SK-N-DZ (cell line): ENCODE measurements around the gene PDE4C. TPM values are rescaled to one million over a fixed set of nuclear protein-coding genes. Genes with fewer than 3 reads are reported as not detected.
A peak's percentile ranks its signal among the peaks of the same experiment; 100 is the strongest.

Experiments used
- DNase-seq: peaks from one replicate; pipeline ENCODE4 v3.0.0-alpha.2; 2015; ENCODE audit warnings: low spot score
- polyA plus RNA-seq, 2 experiments: library from polyadenylated mRNA; depleted of rRNA; stranded (reverse); fragments of >200 nt; gene quantifications; 2 replicates each; pipeline ENCODE4 v1.2.3, GENCODE V29; 2014

Gene PDE4C
- polyA plus RNA-seq (2014; cell fraction: cytosol; rRNA removed): 9.0 and 9.9 TPM in 2 replicates
- 49.1 and 53.2 TPM in 2 replicates for polyA plus RNA-seq (2014; cell fraction: nucleus; rRNA removed)

- peak; percentile 52 for DNase-seq
These were observed at the start of gene PDE4C for GRCh38 chr19:18225702-18226468. Gene PDE4C, minus strand, starts transcription at chr19:18226438. Its CDS starts 23 bp downstream, at chr19:18226415.

GRCh38 chr19:18274781-18275356 lies 48.6 kb upstream of the PDE4C start:
- DNase-seq: no peak

GRCh38 chr19:18274219-18274780 lies 48.1 kb upstream of the PDE4C start, which contains the start of gene IQCN:
Gene IQCN, minus strand, starts transcription at chr19:18274452. Its CDS starts 4,974 bp downstream, at chr19:18269478.
- no peak for DNase-seq

- DNase-seq: no peak
These were observed 47.5 kb upstream of the PDE4C start for GRCh38 chr19:18273561-18274218.

GRCh38 chr19:18271433-18271841 lies 45.2 kb upstream of the PDE4C start:
- no peak for DNase-seq

GRCh38 chr19:18270326-18270725 lies 44.1 kb upstream of the PDE4C start:
- DNase-seq: no peak

- DNase-seq: no peak
These were observed 43.0 kb upstream of the PDE4C start for GRCh38 chr19:18269070-18269723.

GRCh38 chr19:18266771-18267686 lies 40.8 kb upstream of the PDE4C start:
- DNase-seq: no peak

- DNase-seq: no peak
These were observed 39.3 kb upstream of the PDE4C start for GRCh38 chr19:18265582-18265981.

- DNase-seq: no peak
These were observed 38.8 kb upstream of the PDE4C start for GRCh38 chr19:18264971-18265540.

GRCh38 chr19:18264137-18264854 lies 38.1 kb upstream of the PDE4C start:
- no peak for DNase-seq

- no peak for DNase-seq
These were observed 37.3 kb upstream of the PDE4C start for GRCh38 chr19:18263324-18264136.

- no peak for DNase-seq
These were observed 36.7 kb upstream of the PDE4C start for GRCh38 chr19:18262917-18263316.

- DNase-seq: no peak
These were observed 35.9 kb upstream of the PDE4C start for GRCh38 chr19:18262144-18262543.

GRCh38 chr19:18261474-18261873 lies 35.2 kb upstream of the PDE4C start:
- no peak for DNase-seq

GRCh38 chr19:18259893-18260292 lies 33.7 kb upstream of the PDE4C start:
- DNase-seq: no peak

GRCh38 chr19:18257503-18258470 lies 31.5 kb upstream of the PDE4C start:
- DNase-seq: no peak
